AG09319 (cell line): ENCODE results near the gene ARMH3.

ENCODE experiments used
- DNase-seq: peaks from one replicate; pipeline ENCODE4 v3.0.0-alpha.2; 2010; ENCODE audit warnings: low read depth; ENCODE audit errors: extremely low read depth
- CTCF ChIP-seq: IDR thresholded peaks from 2 replicates; pipeline ENCODE4 v1.5.1; 2011; ENCODE audit warnings: low read depth, mild to moderate bottlenecking, inconsistent platforms, low read length, moderate library complexity

ARMH3 gene

GRCh38 chr10:101875068-101875688, 180.8 kb downstream of the ARMH3 start:
- no peak for TF ChIP-seq CTCF

DNA sequence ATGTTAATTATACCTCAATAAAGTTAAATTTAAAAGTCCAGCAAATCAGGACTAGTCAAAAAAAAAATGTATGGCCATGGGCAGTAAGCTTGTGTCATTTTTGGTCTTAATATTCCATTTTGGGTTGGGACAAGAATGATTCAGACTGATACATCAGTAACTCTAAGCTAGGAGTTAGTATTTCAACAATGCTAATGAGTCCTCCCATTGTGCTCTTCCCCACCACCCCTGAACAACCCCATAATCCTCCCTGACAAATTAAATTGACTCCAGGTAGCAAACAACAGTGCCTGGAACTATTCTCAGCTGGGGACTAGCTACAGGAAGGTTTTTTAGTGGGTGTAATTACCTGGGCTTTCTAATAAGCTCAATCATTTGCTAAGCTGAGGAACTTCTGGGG, 181.7 kb downstream of the ARMH3 start:
- DNase-seq: no peak

More at GRCh38 chr10:101875068-101875688, 180.8 kb downstream of the ARMH3 start:
- no peak for DNase-seq

GRCh38 chr10:101867931-101868330, 188.0 kb downstream of the ARMH3 start:
- no peak for TF ChIP-seq CTCF
- peak; percentile 31 for DNase-seq

More for the DNA sequence above, 181.7 kb downstream of the ARMH3 start:
- TF ChIP-seq CTCF: no peak

DNA sequence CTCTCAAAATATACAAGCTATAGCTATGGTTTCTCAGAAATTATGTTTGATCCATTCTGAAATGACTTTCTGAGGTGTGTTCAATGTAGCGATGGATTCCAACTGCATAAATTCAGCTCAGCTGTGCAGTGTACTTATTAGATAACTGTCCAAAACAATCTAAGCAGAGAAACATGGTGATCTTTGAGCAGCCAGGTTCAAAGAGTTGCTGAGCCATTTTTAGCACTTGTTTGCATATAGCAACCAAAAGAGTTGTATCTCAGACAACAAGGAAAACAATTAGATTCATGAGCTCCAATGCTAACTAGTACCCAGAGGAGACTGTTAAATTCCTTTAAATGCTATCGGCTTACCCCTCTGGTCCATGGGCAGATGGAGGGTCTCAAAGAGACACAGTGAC, 196.4 kb downstream of the ARMH3 start:
- TF ChIP-seq CTCF: no peak
- DNase-seq: no peak

DNA sequence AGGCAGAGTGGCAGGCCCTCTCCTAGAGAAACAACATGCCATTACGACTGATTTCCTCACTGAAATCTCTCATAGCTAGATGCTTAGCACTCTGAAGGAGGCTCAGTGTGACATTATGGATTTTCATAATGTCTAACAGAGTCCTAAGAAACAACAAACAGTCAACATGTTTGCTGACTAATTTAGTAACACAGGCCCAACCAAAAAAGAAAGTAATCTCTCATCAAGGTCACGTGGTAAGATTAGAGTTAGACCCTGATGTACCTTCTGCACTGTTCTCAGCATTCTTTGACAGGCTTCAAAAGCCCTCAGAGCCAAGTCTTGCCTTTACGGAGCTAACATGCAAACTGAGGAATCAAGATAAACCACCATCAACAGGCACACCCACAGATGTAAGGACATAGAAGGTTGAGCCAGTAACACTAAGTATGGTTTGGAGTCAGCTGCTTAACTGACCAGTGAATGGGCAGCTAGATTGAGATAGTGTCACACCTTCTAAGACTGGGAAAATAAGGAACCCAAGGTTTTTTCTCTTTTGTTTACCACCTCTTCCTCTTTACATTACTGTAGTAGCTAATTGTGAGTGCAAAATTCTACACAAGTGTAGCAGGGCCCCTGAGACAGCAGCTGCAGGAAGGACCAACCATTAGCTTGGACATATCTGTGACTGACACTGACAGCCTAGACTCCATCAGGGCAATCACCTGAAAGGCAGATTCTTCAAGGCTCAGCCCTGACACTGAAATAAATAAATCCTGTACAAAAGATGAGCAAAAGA, 197.1 kb downstream of the ARMH3 start:
- no peak for TF ChIP-seq CTCF
- DNase-seq: no peak

GRCh38 chr10:101857802-101858476, 198.0 kb downstream of the ARMH3 start:
- TF ChIP-seq CTCF: no peak
- DNase-seq: no peak

DNA sequence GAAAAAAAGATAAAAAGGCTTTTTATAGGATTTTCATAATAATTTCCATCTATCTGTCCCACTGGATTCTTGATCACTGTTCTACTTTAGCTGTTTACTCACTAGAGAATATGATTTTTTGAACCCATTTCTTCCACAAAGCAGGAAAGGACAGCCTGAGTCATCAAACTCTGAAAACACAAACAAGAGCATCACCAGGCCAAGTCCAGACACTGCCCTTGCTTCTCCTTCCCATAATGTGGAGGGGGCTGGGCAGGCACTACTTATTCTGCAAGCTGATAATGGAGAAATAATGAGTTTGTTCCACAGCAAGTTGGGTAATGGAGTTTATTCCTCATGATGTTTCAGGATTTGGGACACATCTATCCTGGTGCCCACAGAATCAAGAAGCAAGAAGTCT, 199.3 kb downstream of the ARMH3 start:
- no peak for DNase-seq
- TF ChIP-seq CTCF: no peak
